Measurements from ENCODE around the gene TET2.

TET2 gene

GRCh38 chr4:105304085-105304484 lies 157.4 kb downstream of the TET2 start:
- no peak for DNase-seq

- DNase-seq: no peak
Observed at GRCh38 chr4:105305019-105305836, 158.6 kb downstream of the TET2 start.

GRCh38 chr4:105306158-105306781 lies 159.6 kb downstream of the TET2 start:
- DNase-seq: no peak

- no peak for DNase-seq
Observed at GRCh38 chr4:105306820-105307219, 160.1 kb downstream of the TET2 start.

GRCh38 chr4:105318486-105318885 lies 171.8 kb downstream of the TET2 start:
- DNase-seq: no peak

GRCh38 chr4:105327222-105327621 lies 180.5 kb downstream of the TET2 start:
- no peak for DNase-seq

GRCh38 chr4:105327956-105328355 lies 181.3 kb downstream of the TET2 start:
- no peak for DNase-seq

GRCh38 chr4:105329081-105329480 lies 182.4 kb downstream of the TET2 start:
- no peak for DNase-seq
